Subcutaneous abdominal adipose tissue (tissue), 5 donors: ENCODE data around the gene SH3RF3.

ENCODE experiments used
- H3K27ac ChIP-seq: one replicate; pipeline ENCODE4 v1.7.0; 2013; ENCODE audit warnings: low read depth, mild to moderate bottlenecking, inconsistent platforms, low read length, moderate library complexity
- H3K27me3 ChIP-seq, 5 donors: one replicate each; pipeline ENCODE4 v1.7.0; 2013; ENCODE audit warnings: low read length in 5 of 5, inconsistent platforms in 1 of 5; ENCODE audit not compliant: control insufficient read depth in 5 of 5, insufficient read depth in 4 of 5
- H3K36me3 ChIP-seq, 5 donors: one replicate each; pipeline ENCODE4 v1.7.0; 2013; ENCODE audit warnings: low read length in 5 of 5; ENCODE audit not compliant: control insufficient read depth in 5 of 5, insufficient read depth in 5 of 5
- H3K4me1 ChIP-seq, 5 donors: one replicate each; pipeline ENCODE4 v1.7.0; 2013; ENCODE audit warnings: low read length in 5 of 5, mild to moderate bottlenecking in 3 of 5, moderate library complexity in 1 of 5; ENCODE audit not compliant: control insufficient read depth in 5 of 5, insufficient read depth in 5 of 5
- H3K4me3 ChIP-seq, 5 donors: one replicate each; pipeline ENCODE4 v1.7.0; 2013; ENCODE audit warnings: low read length in 5 of 5, low read depth in 1 of 5
- H3K9ac ChIP-seq, 5 donors: one replicate each; pipeline ENCODE4 v1.7.0; 2013; ENCODE audit warnings: low read length in 5 of 5, mild to moderate bottlenecking in 4 of 5, moderate library complexity in 3 of 5
- H3K9me3 ChIP-seq, 5 donors: one replicate each; pipeline ENCODE4 v1.7.0; 2013; ENCODE audit warnings: low read length in 5 of 5; ENCODE audit not compliant: control insufficient read depth in 5 of 5
- donor health status: healthy.
- donor health status: healthy.
- donor health status: healthy.
- donor health status: healthy.
- donor health status: healthy.

Gene SH3RF3

GRCh38 chr2:109294523-109294922 lies 165.5 kb downstream of the SH3RF3 start:
- H3K9me3 ChIP-seq = peaks cover 0 to 5% (median 0%) of the 10 kb centered on the region in 5 donors
- H3K27me3 ChIP-seq = no peaks in the 10 kb centered on the region
- no peak overlapping the region for H3K27ac ChIP-seq

GRCh38 chr2:109295070-109295780 lies 166.2 kb downstream of the SH3RF3 start:
- Histone ChIP-seq H3K27ac (no peak overlapping the region), H3K9me3 (peaks cover 0 to 5% (median 0%) of the 10 kb centered on the region in 5 donors), H3K4me1 (peaks cover 0 to 13% (median 0%) of the 10 kb centered on the region in 5 donors), H3K27me3 (no peaks in the 10 kb centered on the region), H3K4me3 (no peak overlapping the region), H3K9ac (no peak overlapping the region), H3K36me3 (no peaks in the 10 kb centered on the region)

More at GRCh38 chr2:109294523-109294922, 165.5 kb downstream of the SH3RF3 start:
- H3K36me3 ChIP-seq = no peaks in the 10 kb centered on the region
- H3K9ac ChIP-seq = no peak overlapping the region
- H3K4me1 ChIP-seq = peaks cover 0 to 7% (median 0%) of the 10 kb centered on the region in 5 donors
- no peak overlapping the region for H3K4me3 ChIP-seq

- Histone ChIP-seq H3K36me3 (no peaks in the 10 kb centered on the region), H3K27ac (no peak overlapping the region), H3K27me3 (no peaks in the 10 kb centered on the region), H3K4me1 (peaks cover 0 to 18% (median 0%) of the 10 kb centered on the region in 5 donors), H3K9me3 (peaks cover 0 to 5% (median 0%) of the 10 kb centered on the region in 5 donors), H3K4me3 (no peak overlapping the region), H3K9ac (no peak overlapping the region)
Measured at GRCh38 chr2:109295781-109296117, 166.7 kb downstream of the SH3RF3 start.

DNA sequence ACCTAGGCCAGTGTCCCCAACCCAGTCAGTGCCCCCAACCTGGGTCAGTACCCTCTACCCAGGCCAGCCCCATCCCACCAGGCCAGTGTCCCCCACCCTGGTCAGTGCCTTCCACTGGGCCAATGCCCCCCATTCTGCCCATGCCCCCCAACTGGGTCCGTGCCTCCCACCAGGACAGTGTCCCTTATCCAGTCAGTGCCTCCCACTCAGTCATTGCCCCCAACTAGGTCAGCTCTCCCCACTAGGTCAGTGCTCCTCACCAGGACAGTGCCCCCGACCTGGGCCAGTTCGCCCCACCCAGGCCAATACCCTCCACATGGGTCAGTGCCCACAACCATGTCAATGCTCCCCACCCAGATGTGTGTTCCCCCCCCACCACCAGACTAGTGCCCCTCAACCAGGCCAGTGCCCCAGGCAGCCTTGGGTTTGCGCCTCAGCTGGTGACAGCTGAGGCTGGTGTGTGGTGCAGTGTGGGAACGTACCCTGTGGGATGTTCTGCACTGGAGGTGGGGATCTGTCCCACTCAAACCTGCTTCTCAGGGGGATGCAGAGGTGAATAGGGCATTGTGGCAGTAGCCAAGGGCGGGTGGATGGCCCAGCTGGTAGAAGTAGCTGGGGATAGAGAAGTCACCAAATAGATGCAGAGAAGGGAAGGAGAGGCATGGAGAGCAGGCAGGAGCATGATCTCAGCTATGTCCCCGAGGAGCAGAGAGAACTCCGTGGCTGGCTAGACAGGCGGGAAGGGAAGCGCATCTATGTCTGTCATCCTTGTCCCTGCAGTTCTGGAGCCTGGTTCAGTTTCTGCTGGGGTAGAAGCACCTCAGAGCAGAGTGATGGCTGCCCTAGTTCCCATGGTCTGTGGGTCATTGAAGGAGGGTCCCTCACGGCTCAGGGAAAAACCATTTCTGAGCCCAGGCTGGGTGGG lies 168.8 kb downstream of the SH3RF3 start:
- no peak overlapping the region for H3K27ac ChIP-seq
- peaks cover 0 to 21% (median 0%) of the 10 kb centered on the region in 5 donors for H3K4me1 ChIP-seq
- no peak overlapping the region for H3K9ac ChIP-seq
- peaks cover 0 to 5% (median 0%) of the 10 kb centered on the region in 5 donors for H3K9me3 ChIP-seq
- H3K4me3 ChIP-seq = no peak overlapping the region
- no peaks in the 10 kb centered on the region for H3K27me3 ChIP-seq
- H3K36me3 ChIP-seq = no peaks in the 10 kb centered on the region

DNA sequence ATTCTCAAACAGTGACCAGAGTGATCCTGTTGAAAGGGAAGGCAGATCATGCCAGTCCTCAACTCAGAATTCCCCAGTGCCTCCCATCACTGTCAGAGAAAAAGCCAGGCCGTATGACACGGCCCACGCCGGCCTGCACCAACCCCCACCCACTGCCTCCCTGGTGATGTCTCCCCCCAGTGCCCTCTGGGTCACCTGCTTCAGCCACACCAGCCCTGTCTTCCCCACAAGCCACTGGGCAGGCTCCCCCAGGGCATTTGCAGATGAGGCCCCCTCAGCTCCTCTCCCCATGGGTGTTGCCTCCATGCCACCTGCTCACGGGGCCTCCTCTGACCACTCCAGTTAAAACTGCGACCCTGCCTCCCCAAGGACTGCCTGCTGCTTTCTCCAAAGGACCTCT lies 169.8 kb downstream of the SH3RF3 start:
- H3K27me3 ChIP-seq = no peaks in the 10 kb centered on the region
- H3K9ac ChIP-seq = no peak overlapping the region
- H3K27ac ChIP-seq = no peak overlapping the region
- no peak overlapping the region for H3K4me3 ChIP-seq
- H3K9me3 ChIP-seq = peaks cover 0 to 5% (median 0%) of the 10 kb centered on the region in 5 donors
- peaks cover 0 to 25% (median 0%) of the 10 kb centered on the region in 5 donors for H3K4me1 ChIP-seq
- no peaks in the 10 kb centered on the region for H3K36me3 ChIP-seq

- no peaks in the 10 kb centered on the region for H3K27me3 ChIP-seq
- H3K4me3 ChIP-seq = no peak overlapping the region
- peaks cover 0 to 4% (median 0%) of the 10 kb centered on the region in 5 donors for H3K9me3 ChIP-seq
- H3K9ac ChIP-seq = no peak overlapping the region
- peaks cover 0 to 25% (median 0%) of the 10 kb centered on the region in 5 donors for H3K4me1 ChIP-seq
- no peak overlapping the region for H3K27ac ChIP-seq
- no peaks in the 10 kb centered on the region for H3K36me3 ChIP-seq
Measured at GRCh38 chr2:109299536-109299935, 170.5 kb downstream of the SH3RF3 start.

DNA sequence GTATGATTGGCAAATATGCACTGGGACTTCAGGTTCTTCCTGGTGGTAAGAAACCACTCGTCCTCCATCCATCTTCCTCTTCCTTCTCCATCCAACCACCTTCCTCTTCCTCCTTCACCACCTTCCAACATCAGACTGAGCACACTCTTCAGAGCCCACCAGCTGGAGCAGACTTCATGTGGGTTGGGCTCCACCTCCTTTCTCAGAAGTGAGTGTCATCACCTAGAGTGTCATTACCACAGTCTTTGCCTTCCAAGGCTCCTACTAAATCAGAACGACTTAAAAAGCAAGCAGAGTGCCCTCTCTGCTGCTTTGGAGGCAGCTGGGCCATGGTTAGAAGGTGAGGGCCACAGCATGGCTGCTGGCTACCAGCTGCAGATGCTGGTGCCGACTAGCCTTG lies 171.6 kb downstream of the SH3RF3 start:
- H3K27ac ChIP-seq = no peak overlapping the region

DNA sequence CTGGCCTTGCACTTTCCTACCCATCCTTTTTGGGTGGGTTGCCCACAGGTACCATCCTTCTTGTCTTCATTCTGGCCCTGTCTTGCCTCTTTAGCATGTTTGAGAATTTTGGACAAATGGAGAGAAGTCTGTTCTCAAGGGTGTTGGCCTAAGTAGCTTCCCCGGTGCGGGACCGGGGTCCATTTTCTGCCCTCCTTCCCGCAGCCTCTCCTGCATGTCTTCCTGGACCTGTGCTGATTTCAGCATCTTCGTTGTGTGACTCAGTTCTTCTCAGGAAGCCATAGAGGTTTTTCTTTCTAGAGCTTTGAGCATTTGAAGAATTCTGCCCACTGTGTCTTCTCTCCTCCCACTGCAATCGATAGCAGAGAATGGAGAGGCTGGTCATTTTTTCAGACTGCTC lies 172.7 kb downstream of the SH3RF3 start:
- no peaks in the 10 kb centered on the region for H3K27me3 ChIP-seq
- H3K9me3 ChIP-seq = no peaks in the 10 kb centered on the region
- peaks cover 0 to 25% (median 0%) of the 10 kb centered on the region in 5 donors for H3K4me1 ChIP-seq
- no peaks in the 10 kb centered on the region for H3K36me3 ChIP-seq
- no peak overlapping the region for H3K27ac ChIP-seq
- H3K9ac ChIP-seq = no peak overlapping the region
- no peak overlapping the region for H3K4me3 ChIP-seq

More for the DNA sequence above, 171.6 kb downstream of the SH3RF3 start:
- Histone ChIP-seq H3K36me3 (no peaks in the 10 kb centered on the region), H3K9ac (no peak overlapping the region), H3K4me3 (no peak overlapping the region), H3K4me1 (peaks cover 0 to 25% (median 0%) of the 10 kb centered on the region in 5 donors), H3K9me3 (no peaks in the 10 kb centered on the region), H3K27me3 (no peaks in the 10 kb centered on the region)

- Histone ChIP-seq H3K4me3 (no peak overlapping the region), H3K36me3 (no peaks in the 10 kb centered on the region), H3K4me1 (peaks cover 0 to 25% (median 0%) of the 10 kb centered on the region in 5 donors), H3K9me3 (no peaks in the 10 kb centered on the region), H3K27ac (no peak overlapping the region), H3K9ac (no peak overlapping the region), H3K27me3 (no peaks in the 10 kb centered on the region)
Measured at GRCh38 chr2:109302319-109302718, 173.3 kb downstream of the SH3RF3 start.

DNA sequence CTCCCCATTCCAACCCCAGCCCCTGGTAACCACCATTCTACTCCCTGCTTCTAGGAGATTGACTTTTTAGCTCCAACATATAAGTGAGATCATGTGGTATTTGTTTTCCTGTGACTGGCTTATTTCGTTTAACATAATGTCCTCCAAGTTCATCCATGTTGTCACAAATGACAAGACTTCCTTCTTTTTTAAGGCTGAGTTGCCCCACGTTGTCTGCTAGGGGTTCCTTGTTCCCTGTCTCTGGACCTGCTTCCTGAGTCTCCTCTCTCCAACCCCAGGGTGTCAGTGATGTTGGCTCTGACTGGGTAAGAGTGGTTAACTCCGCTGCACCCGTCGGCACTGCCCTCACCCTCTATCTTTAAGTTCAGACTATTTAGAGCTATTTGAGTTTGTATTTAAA lies 175.2 kb downstream of the SH3RF3 start:
- Histone ChIP-seq H3K9me3 (no peaks in the 10 kb centered on the region), H3K27me3 (no peaks in the 10 kb centered on the region), H3K27ac (no peak overlapping the region), H3K9ac (no peak overlapping the region), H3K4me1 (peaks cover 0 to 19% (median 0%) of the 10 kb centered on the region in 5 donors), H3K36me3 (no peaks in the 10 kb centered on the region), H3K4me3 (no peak overlapping the region)
